Adrenal gland (tissue), 12 donors: ENCODE data around the gene TMEM252. TPM values are rescaled to one million over a fixed set of nuclear protein-coding genes. Genes with fewer than 3 reads are reported as not detected.

Source experiments
- DNase-seq, 7 donors: peaks; one replicate each; pipeline ENCODE4 v3.0.0-alpha.2; 2019 to 2020
- H3K27ac ChIP-seq, 5 donors: fragments of 200-600 bp; sonication (generic) in 4 of 5; 1 replicate in 3 of 5; 2 replicates in 2 of 5; pipeline versions ENCODE4 v1.5.1 to v1.8.0; 2016 to 2020; ENCODE audit warnings: mild to moderate bottlenecking in 1 of 5
- H3K27me3 ChIP-seq: fragments of 200-600 bp; 2 replicates; pipeline ENCODE4 v1.8.0; 2021
- H3K36me3 ChIP-seq, 2 donors: fragments of 200-600 bp; replicated peaks in 1 of 2; 1 replicate in 1 of 2; 2 replicates in 1 of 2; pipeline versions ENCODE4 v1.5.1 to v1.8.0; 2018 to 2022
- H3K4me1 ChIP-seq, 2 donors: fragments of 200-600 bp; replicated peaks in 1 of 2; 1 replicate in 1 of 2; 2 replicates in 1 of 2; pipeline versions ENCODE4 v1.5.1 to v1.8.0; 2018 to 2021
- H3K4me3 ChIP-seq, 4 donors: fragments of 200-600 bp; sonication (generic) in 3 of 4; one replicate each; pipeline ENCODE4 v1.5.1; 2016 to 2018
- H3K9me3 ChIP-seq, 3 donors: fragments of 200-600 bp; sonication (generic) in 1 of 3; replicated peaks in 1 of 3; 1 replicate in 2 of 3; 2 replicates in 1 of 3; pipeline versions ENCODE4 v1.5.1 to v1.8.0; 2016 to 2021
- POLR2A ChIP-seq, 2 donors: fragments of 450-650 bp; IDR thresholded peaks; one replicate each; pipeline ENCODE4 v1.6.1; 2017; ENCODE audit warnings: antibody characterized with exemption in 2 of 2, mild to moderate bottlenecking in 2 of 2, moderate library complexity in 1 of 2
- WGBS, 4 donors: extraction: QIAGEN DNeasy Blood & Tissue Kit in 2 of 4; methylation state at CpG; one replicate each; pipeline versions ENCODE4 v1.1.5 to v1.1.7; 2013 to 2017; 5-methylcytosine and 5-hydroxymethylcytosine counted together
- intact Hi-C, 2 donors: fragments of 100-400 bp; cut with DNase I; formaldehyde crosslinking; loops; one replicate each; pipeline versions ENCODE4 v1.14.1 to v1.15.0; 2022 to 2023
- polyA plus RNA-seq, 3 donors: library from polyadenylated mRNA; stranded (reverse); fragments of 200-250 nt in 2 of 3; fragments of 350-450 nt in 1 of 3; fragmentation: Illumina TruSeq in 1 of 3; extraction: RNeasy Lipid Tissue Mini Kit (QIAGEN cat#74804) in 1 of 3; gene quantifications; one replicate each; pipeline ENCODE4 v1.2.3, GENCODE V29; 2013 to 2014
- total RNA-seq, 9 donors: library from RNA; depleted of rRNA in 4 of 9; stranded (reverse); fragments of >200 nt in 4 of 9; fragments of 120-200 nt in 1 of 9; fragmentation: NEBNext Ultra II Directional in 1 of 9; extraction: Animal tissue kit (Norgen Biotek cat#: 25700) in 1 of 9; gene quantifications; one replicate each; pipeline versions ENCODE4 v1.1.0 to v1.2.4, GENCODE V29; 2013 to 2023
- TF ChIP-seq, protein P1 (sequence below), 6 experiments: fragments of 450-650 bp in 4 of 6; fragments of 200-600 bp in 2 of 6; sonication (generic) in 1 of 6; IDR thresholded peaks; 1 replicate in 5 of 6; 2 replicates in 1 of 6; pipeline versions ENCODE4 v1.5.1 to v1.8.0; 2016 to 2021; ENCODE audit warnings: antibody characterized with exemption in 6 of 6, mild to moderate bottlenecking in 2 of 6, moderate library complexity in 1 of 6
- donor health status: healthy with polysubstance abuse.
- donor health status: Bipolar disorder and iron deficiency.
- donor health status: DM: yes; HTN: yes; CAD: no.
- donor health status: DM: no; HTN: no; CAD: no.
- donor health status: DM: no; HTN: no; CAD: no.
- donor health status: DM: yes; HTN: yes; CAD: no.

Gene TMEM252
- total and polyA plus RNA-seq, 12 donors: not detected

- H3K27me3 ChIP-seq: no peaks in the 10 kb centered on the region
- TF ChIP-seq, protein P1, sequence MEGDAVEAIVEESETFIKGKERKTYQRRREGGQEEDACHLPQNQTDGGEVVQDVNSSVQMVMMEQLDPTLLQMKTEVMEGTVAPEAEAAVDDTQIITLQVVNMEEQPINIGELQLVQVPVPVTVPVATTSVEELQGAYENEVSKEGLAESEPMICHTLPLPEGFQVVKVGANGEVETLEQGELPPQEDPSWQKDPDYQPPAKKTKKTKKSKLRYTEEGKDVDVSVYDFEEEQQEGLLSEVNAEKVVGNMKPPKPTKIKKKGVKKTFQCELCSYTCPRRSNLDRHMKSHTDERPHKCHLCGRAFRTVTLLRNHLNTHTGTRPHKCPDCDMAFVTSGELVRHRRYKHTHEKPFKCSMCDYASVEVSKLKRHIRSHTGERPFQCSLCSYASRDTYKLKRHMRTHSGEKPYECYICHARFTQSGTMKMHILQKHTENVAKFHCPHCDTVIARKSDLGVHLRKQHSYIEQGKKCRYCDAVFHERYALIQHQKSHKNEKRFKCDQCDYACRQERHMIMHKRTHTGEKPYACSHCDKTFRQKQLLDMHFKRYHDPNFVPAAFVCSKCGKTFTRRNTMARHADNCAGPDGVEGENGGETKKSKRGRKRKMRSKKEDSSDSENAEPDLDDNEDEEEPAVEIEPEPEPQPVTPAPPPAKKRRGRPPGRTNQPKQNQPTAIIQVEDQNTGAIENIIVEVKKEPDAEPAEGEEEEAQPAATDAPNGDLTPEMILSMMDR (IDR thresholded peaks at IDR 0.05): no peak
- no peak for TF ChIP-seq POLR2A (IDR thresholded peaks at IDR 0.05)
- WGBS, 4 donors: 94 to 100% (median 96%) methylated on average over 1 of the region's 1 CpG
- H3K27ac ChIP-seq: peak overlapping the region in 2 of 5 donors; percentile 20 to 64
- no peak overlapping the region for H3K4me3 ChIP-seq
- DNase-seq: no peak
- intact Hi-C loops: no loop called here
- peaks cover 6 to 26% of the 10 kb centered on the region in 2 donors for H3K4me1 ChIP-seq
- H3K36me3 ChIP-seq: no peaks in the 10 kb centered on the region
- no peaks in the 10 kb centered on the region for H3K9me3 ChIP-seq
Observed at GRCh38 chr9:68506551-68506950, 34.1 kb downstream of the TMEM252 start.

GRCh38 chr9:68505681-68506409 lies 34.8 kb downstream of the TMEM252 start:
- Histone ChIP-seq H3K27ac (peak overlapping the region in 3 of 5 donors; percentile 20 to 64 (median 34)), H3K4me3 (no peak overlapping the region), H3K4me1 (peaks cover 6 to 33% of the 10 kb centered on the region in 2 donors), H3K27me3 (no peaks in the 10 kb centered on the region), H3K36me3 (no peaks in the 10 kb centered on the region), H3K9me3 (no peaks in the 10 kb centered on the region)
- WGBS, 4 donors: 49 to 61% (median 56%) methylated on average over 4 of the region's 4 CpGs
- intact Hi-C loops: no loop called here
- TF ChIP-seq, protein P1 (IDR thresholded peaks at IDR 0.05): no peak
- TF ChIP-seq POLR2A (IDR thresholded peaks at IDR 0.05): no peak
- no peak for DNase-seq

GRCh38 chr9:68502279-68502678 lies 38.4 kb downstream of the TMEM252 start:
- Histone ChIP-seq H3K36me3 (no peaks in the 10 kb centered on the region), H3K27ac (peak overlapping the region in 3 of 5 donors; percentile 42 to 80 (median 73)), H3K4me1 (peaks cover 9 to 43% of the 10 kb centered on the region in 2 donors), H3K4me3 (no peak overlapping the region), H3K9me3 (no peaks in the 10 kb centered on the region), H3K27me3 (no peaks in the 10 kb centered on the region)
- intact Hi-C loops: no loop called here
- TF ChIP-seq, protein P1 (IDR thresholded peaks at IDR 0.05): no peak
- TF ChIP-seq POLR2A (IDR thresholded peaks at IDR 0.05): no peak
- WGBS, 4 donors: 35 to 45% (median 40%) methylated on average over 4 of the region's 4 CpGs
- no peak for DNase-seq

DNA sequence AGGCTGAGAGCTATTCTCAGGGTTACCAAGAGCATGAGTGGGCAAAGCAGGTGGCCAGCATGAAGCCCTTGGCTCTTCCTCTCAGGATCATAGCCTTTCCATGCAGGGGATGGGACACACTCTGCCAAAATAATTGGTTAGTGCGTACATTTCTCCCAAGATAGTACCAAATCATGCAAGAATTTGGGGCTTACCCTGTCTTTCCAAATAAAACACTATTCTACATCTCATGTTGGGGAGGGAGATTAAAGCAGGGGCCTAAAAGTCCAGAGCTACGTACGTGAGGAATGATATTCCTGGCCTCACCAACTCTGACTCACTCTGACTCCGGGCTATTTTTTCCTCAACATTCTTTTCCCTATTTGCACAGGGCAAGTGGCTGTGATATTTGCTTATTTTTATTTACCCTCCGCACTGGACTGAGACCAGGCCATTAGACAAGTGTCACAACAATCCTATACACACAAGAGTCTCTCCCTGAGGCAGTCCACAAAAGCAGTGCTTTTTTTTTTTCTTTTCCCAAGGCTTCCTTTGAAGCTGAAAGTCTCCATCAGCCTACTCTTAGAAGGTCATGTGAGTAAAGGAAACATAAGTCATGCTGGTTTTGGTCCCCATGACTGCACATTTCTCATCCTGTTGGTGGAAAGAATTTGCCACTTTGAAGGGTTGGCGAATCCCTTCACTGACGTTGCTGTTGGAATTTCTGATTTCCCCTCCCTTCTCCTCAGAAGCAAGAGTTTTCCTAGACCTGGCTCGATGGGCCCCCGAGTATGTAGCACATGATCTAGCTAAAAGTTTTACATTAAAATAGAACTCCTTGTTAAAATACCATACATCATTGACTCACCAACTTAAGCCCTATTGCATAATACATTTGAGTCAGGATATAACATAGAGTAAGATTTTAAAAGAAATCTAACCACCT lies 40.0 kb downstream of the TMEM252 start:
- Histone ChIP-seq H3K36me3 (no peaks in the 10 kb centered on the region), H3K9me3 (no peaks in the 10 kb centered on the region), H3K4me3 (no peak overlapping the region), H3K27me3 (no peaks in the 10 kb centered on the region), H3K4me1 (peaks cover 4 to 27% of the 10 kb centered on the region in 2 donors), H3K27ac (peak overlapping the region in 4 of 5 donors; percentile 64 to 83 (median 76))
- DNase-seq: peak in 5 of 7 donors; percentile 41 to 57 (median 45)
- no peak for TF ChIP-seq POLR2A (IDR thresholded peaks at IDR 0.05)
- TF ChIP-seq, protein P1 (IDR thresholded peaks at IDR 0.05): no peak
- intact Hi-C loops: no loop called here
- WGBS, 4 donors: 41 to 52% (median 44%) methylated on average over 9 of the region's 9 CpGs
